Peyer's patch (tissue), 4 donors: Measurements from ENCODE around the gene CST3.

ENCODE experiments used
- POLR2A ChIP-seq, 2 donors: fragments of 450-650 bp; IDR thresholded peaks; one replicate each; pipeline ENCODE4 v1.5.1; 2017; ENCODE audit warnings: antibody characterized with exemption in 2 of 2, mild to moderate bottlenecking in 2 of 2, moderate library complexity in 2 of 2
- TF ChIP-seq, protein P1 (sequence below), 6 experiments: fragments of 450-650 bp in 4 of 6; fragments of 200-600 bp in 2 of 6; sonication (generic) in 1 of 6; IDR thresholded peaks; one replicate each; pipeline ENCODE4 v1.5.1; 2017 to 2019; ENCODE audit warnings: antibody characterized with exemption in 6 of 6, mild to moderate bottlenecking in 3 of 6, moderate library complexity in 1 of 6

DNA sequence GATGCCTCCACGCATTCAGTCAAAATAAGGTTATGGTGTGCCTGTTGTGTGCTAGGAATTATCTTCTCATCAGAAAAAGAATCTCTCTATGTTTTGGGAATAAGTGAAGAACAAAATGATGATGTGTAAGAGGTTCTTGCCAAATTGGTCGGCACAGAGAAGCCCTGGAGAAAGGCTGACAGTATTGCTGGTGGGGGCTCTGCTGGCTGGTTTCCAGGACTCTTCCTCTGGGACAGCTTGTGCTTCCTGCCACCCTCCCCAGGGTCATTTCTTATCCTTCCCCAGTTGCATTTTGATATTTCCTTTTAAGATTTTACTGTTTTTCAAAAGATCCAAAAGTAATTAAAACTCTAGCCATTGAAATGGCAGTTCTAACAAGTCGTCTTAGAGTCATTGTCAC, 28.9 kb upstream of the CST3 start:
- TF ChIP-seq, protein P1, sequence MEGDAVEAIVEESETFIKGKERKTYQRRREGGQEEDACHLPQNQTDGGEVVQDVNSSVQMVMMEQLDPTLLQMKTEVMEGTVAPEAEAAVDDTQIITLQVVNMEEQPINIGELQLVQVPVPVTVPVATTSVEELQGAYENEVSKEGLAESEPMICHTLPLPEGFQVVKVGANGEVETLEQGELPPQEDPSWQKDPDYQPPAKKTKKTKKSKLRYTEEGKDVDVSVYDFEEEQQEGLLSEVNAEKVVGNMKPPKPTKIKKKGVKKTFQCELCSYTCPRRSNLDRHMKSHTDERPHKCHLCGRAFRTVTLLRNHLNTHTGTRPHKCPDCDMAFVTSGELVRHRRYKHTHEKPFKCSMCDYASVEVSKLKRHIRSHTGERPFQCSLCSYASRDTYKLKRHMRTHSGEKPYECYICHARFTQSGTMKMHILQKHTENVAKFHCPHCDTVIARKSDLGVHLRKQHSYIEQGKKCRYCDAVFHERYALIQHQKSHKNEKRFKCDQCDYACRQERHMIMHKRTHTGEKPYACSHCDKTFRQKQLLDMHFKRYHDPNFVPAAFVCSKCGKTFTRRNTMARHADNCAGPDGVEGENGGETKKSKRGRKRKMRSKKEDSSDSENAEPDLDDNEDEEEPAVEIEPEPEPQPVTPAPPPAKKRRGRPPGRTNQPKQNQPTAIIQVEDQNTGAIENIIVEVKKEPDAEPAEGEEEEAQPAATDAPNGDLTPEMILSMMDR (IDR thresholded peaks at IDR 0.05): no peak
- TF ChIP-seq POLR2A (IDR thresholded peaks at IDR 0.05): no peak
